ENCODE measurements around the gene EHHADH. TPM values are rescaled to one million over a fixed set of nuclear protein-coding genes. Genes with fewer than 3 reads are reported as not detected.
A peak's percentile ranks its signal among the peaks of the same experiment; 100 is the strongest.

EHHADH gene
- total RNA-seq, 1 donor from 2014 or later = 4.4 TPM

DNA sequence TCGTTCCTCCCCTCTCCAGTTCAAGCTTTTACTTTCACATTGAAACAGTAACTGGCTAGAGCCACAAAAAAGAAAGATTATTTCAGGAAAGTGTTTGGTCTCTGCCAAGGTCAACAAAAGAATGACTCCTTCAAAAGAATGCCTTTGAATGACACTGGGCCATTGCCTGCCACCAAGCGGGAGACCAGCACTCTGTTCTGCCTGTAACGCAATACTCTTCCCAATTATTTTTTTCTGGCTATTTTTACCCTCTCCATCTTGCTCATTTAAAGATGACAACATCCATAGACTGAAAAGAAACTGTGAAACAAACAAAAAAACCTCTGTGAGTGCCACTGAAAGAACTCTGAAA lies 37.3 kb downstream of the EHHADH start:
- Mint-ChIP-seq H3K4me1 (ENCODE audit: low read depth, unreplicated experiment) (peaks cover 8% of the 10 kb centered on the region), H3K4me3 (ENCODE audit: unreplicated experiment) (peak overlapping the region; percentile 41), H3K9me3 (ENCODE audit: unreplicated experiment) (no peaks in the 10 kb centered on the region), H3K27me3 (ENCODE audit: low read depth, unreplicated experiment) (no peaks in the 10 kb centered on the region), H3K27ac (ENCODE audit: unreplicated experiment) (peak overlapping the region; percentile 51), H3K36me3 (ENCODE audit: low read depth, unreplicated experiment) (no peaks in the 10 kb centered on the region)
- Histone ChIP-seq H3K9ac (ENCODE audit: low read length) (peak overlapping the region; percentile 75), H3K4me1 (ENCODE audit: insufficient read depth, low read length) (peaks cover 9% of the 10 kb centered on the region), H3K27ac (ENCODE audit: low read depth, low read length) (peak overlapping the region; percentile 34), H3K27me3 (ENCODE audit: insufficient read depth, low read length) (no peaks in the 10 kb centered on the region), H3K4me2 (ENCODE audit: low read length) (peak overlapping the region; percentile 88), H3K9me3 (ENCODE audit: insufficient read depth, low read depth, low read length) (no peaks in the 10 kb centered on the region), H4K20me1 (ENCODE audit: insufficient read depth, low read length) (no peaks in the 10 kb centered on the region), H2AFZ (ENCODE audit: low read depth, low read length) (peak overlapping the region; percentile 81), H3K4me3 (ENCODE audit: insufficient read depth, low read depth, low read length) (peak overlapping the region; percentile 45), H3K79me2 (ENCODE audit: insufficient read depth, low read length) (no peaks in the 10 kb centered on the region), H3K36me3 (ENCODE audit: insufficient read depth, low read length) (no peaks in the 10 kb centered on the region)
- TF ChIP-seq, protein P1, sequence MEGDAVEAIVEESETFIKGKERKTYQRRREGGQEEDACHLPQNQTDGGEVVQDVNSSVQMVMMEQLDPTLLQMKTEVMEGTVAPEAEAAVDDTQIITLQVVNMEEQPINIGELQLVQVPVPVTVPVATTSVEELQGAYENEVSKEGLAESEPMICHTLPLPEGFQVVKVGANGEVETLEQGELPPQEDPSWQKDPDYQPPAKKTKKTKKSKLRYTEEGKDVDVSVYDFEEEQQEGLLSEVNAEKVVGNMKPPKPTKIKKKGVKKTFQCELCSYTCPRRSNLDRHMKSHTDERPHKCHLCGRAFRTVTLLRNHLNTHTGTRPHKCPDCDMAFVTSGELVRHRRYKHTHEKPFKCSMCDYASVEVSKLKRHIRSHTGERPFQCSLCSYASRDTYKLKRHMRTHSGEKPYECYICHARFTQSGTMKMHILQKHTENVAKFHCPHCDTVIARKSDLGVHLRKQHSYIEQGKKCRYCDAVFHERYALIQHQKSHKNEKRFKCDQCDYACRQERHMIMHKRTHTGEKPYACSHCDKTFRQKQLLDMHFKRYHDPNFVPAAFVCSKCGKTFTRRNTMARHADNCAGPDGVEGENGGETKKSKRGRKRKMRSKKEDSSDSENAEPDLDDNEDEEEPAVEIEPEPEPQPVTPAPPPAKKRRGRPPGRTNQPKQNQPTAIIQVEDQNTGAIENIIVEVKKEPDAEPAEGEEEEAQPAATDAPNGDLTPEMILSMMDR (IDR thresholded peaks at IDR 0.05; ENCODE audit: insufficient read depth, low read depth, low read length) = no peak
- TF ChIP-seq EZH2 (IDR thresholded peaks at IDR 0.05; ENCODE audit: insufficient read depth, low read length) = no peak
- FAIRE-seq (no peak), DNase-seq (ENCODE audit: low read depth) (peak; percentile 38)

DNA sequence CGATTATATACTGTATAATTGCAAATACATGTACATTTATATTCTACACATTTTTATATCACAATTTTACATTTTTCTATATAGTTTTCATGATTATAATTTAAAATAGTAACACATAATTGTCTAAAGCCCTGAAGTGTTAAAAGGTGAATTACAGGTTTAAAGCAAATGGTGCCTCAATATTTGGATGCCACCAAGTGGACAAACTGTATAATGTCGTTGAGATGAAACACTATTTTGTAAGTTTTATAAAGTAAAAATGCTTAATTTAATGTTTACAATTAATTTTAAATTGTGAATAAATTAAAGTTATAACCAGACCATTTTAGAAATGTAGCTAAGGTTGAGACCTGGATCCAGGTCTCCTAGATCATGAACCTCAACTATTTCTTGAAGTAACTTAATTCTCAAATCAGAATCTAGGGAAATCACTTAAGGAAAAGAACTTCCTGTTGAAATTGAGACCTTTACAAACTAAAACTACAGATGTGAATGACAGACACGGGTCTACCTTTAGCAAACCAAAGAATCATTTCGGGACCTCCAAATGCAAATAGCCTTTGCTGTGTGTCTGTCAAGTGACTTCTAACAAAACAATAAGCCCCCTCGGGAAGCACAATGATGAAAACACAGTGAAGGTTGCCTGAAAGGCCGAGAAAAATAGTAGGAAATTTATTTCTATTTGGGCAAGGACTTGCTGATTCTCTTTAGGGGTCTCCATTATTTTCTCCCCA lies 37.8 kb downstream of the EHHADH start:
- Histone ChIP-seq H3K27ac (ENCODE audit: low read depth, low read length) (peak overlapping the region; percentile 34), H3K9me3 (ENCODE audit: insufficient read depth, low read depth, low read length) (no peaks in the 10 kb centered on the region), H3K4me2 (ENCODE audit: low read length) (peak overlapping the region; percentile 88), H4K20me1 (ENCODE audit: insufficient read depth, low read length) (no peaks in the 10 kb centered on the region), H3K36me3 (ENCODE audit: insufficient read depth, low read length) (no peaks in the 10 kb centered on the region), H3K9ac (ENCODE audit: low read length) (peak overlapping the region; percentile 75), H3K4me3 (ENCODE audit: insufficient read depth, low read depth, low read length) (peak overlapping the region; percentile 45), H3K79me2 (ENCODE audit: insufficient read depth, low read length) (no peaks in the 10 kb centered on the region), H2AFZ (ENCODE audit: low read depth, low read length) (peak overlapping the region; percentile 81), H3K4me1 (ENCODE audit: insufficient read depth, low read length) (peaks cover 9% of the 10 kb centered on the region), H3K27me3 (ENCODE audit: insufficient read depth, low read length) (no peaks in the 10 kb centered on the region)
- DNase-seq (ENCODE audit: low read depth) = peak; percentile 10
- FAIRE-seq = no peak
- H3K27me3 Mint-ChIP-seq (ENCODE audit: low read depth, unreplicated experiment) = no peaks in the 10 kb centered on the region
- peaks cover 8% of the 10 kb centered on the region for H3K4me1 Mint-ChIP-seq (ENCODE audit: low read depth, unreplicated experiment)
- peak overlapping the region; percentile 51 for H3K27ac Mint-ChIP-seq (ENCODE audit: unreplicated experiment)
- H3K9me3 Mint-ChIP-seq (ENCODE audit: unreplicated experiment) = no peaks in the 10 kb centered on the region
- H3K36me3 Mint-ChIP-seq (ENCODE audit: low read depth, unreplicated experiment) = no peaks in the 10 kb centered on the region
- no peak for TF ChIP-seq EZH2 (IDR thresholded peaks at IDR 0.05; ENCODE audit: insufficient read depth, low read length)
- TF ChIP-seq, protein P1 (IDR thresholded peaks at IDR 0.05; ENCODE audit: insufficient read depth, low read depth, low read length) = peak; percentile 57
- H3K4me3 Mint-ChIP-seq (ENCODE audit: unreplicated experiment) = no peak overlapping the region

DNA sequence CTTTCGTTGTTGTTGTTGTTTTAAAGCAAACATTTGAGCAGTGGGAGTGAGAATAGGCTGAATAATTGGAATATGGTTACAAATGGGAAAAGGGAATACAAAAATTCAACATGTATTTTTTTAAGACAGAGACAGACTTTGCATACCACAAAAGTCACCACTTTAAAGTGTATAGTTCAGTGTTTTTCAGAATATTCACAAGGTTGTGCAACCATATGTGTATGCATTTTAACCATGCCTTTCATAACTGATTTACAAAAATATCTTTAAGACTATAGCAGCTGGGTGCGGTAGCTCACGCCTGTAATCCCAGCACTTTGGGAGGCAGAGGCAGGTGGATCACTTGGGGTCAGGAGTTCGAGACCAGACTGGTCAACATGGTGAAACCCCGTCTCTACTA lies 41.3 kb downstream of the EHHADH start:
- Histone ChIP-seq H4K20me1 (ENCODE audit: insufficient read depth, low read length) (no peaks in the 10 kb centered on the region), H3K9ac (ENCODE audit: low read length) (no peak overlapping the region), H3K36me3 (ENCODE audit: insufficient read depth, low read length) (no peaks in the 10 kb centered on the region), H3K27me3 (ENCODE audit: insufficient read depth, low read length) (no peaks in the 10 kb centered on the region), H3K4me1 (ENCODE audit: insufficient read depth, low read length) (peaks cover 18% of the 10 kb centered on the region), H3K9me3 (ENCODE audit: insufficient read depth, low read depth, low read length) (no peaks in the 10 kb centered on the region), H3K4me2 (ENCODE audit: low read length) (no peak overlapping the region), H3K4me3 (ENCODE audit: insufficient read depth, low read depth, low read length) (no peak overlapping the region), H2AFZ (ENCODE audit: low read depth, low read length) (no peak overlapping the region), H3K79me2 (ENCODE audit: insufficient read depth, low read length) (no peaks in the 10 kb centered on the region), H3K27ac (ENCODE audit: low read depth, low read length) (no peak overlapping the region)
- FAIRE-seq = no peak
- Mint-ChIP-seq H3K4me1 (ENCODE audit: low read depth, unreplicated experiment) (peaks cover 8% of the 10 kb centered on the region), H3K9me3 (ENCODE audit: unreplicated experiment) (no peaks in the 10 kb centered on the region), H3K36me3 (ENCODE audit: low read depth, unreplicated experiment) (no peaks in the 10 kb centered on the region), H3K4me3 (ENCODE audit: unreplicated experiment) (no peak overlapping the region), H3K27ac (ENCODE audit: unreplicated experiment) (no peak overlapping the region), H3K27me3 (ENCODE audit: low read depth, unreplicated experiment) (no peaks in the 10 kb centered on the region)
- no peak for TF ChIP-seq EZH2 (IDR thresholded peaks at IDR 0.05; ENCODE audit: insufficient read depth, low read length)
- TF ChIP-seq, protein P1 (IDR thresholded peaks at IDR 0.05; ENCODE audit: insufficient read depth, low read depth, low read length) = no peak
- DNase-seq (ENCODE audit: low read depth) = no peak

Data from astrocyte (in vitro differentiated cells and primary cell).